ENCODE measurements around the gene COX20.

DNA sequence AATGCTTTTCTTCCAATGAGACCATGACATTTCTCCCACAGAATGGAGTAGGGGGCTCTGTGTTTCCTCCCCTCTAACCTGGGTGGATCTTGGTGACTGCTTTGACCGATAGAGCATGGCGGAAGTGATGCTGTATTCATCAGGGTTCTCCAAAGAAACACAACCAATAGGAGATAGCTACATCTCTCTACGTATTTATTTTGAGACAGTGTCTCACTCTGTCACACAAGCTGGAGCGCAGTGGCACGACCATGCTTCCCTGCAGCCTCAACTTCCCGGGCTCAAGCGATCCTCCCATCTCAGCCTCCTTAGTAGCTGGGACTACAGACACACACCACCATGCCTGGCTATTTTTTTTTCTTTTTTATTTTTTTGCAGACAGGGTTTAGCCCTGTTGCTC is 58.4 kb downstream of the COX20 start:
- TF ChIP-seq GATA2 (IDR thresholded peaks at IDR 0.05; ENCODE audit: low read depth, low read length) (no peak), GATA3 (IDR thresholded peaks at IDR 0.05; ENCODE audit: low read depth, low read length) (no peak)
